GM19395 (cell line): ENCODE measurements around the gene TARS1.

ENCODE experiments used
- ATAC-seq: cut with Tn5 transposase; IDR thresholded peaks from one replicate; pipeline ENCODE4 v1.9.1; 2021; ENCODE audit warnings: mild to moderate bottlenecking, moderate library complexity; ENCODE audit not compliant: unreplicated experiment

TARS1 gene

DNA sequence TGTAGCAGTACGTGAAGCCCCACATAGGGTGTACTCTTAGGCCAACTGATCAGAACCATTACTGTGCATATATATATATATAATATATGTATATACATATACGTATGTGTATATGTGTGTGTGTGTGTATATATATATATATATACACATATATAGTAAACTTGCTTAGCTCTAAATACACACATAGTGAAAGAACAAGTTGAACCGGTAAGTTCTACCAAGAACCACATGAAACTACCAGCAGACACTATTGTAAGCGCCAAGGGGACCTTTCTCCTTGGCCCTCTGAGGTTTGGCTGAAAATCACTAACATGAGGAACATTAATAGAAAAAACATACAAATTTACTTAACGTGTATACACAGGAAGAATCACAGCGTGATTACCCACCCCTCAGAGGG lies 1.8 kb upstream of the TARS1 start:
- ATAC-seq = no peak

DNA sequence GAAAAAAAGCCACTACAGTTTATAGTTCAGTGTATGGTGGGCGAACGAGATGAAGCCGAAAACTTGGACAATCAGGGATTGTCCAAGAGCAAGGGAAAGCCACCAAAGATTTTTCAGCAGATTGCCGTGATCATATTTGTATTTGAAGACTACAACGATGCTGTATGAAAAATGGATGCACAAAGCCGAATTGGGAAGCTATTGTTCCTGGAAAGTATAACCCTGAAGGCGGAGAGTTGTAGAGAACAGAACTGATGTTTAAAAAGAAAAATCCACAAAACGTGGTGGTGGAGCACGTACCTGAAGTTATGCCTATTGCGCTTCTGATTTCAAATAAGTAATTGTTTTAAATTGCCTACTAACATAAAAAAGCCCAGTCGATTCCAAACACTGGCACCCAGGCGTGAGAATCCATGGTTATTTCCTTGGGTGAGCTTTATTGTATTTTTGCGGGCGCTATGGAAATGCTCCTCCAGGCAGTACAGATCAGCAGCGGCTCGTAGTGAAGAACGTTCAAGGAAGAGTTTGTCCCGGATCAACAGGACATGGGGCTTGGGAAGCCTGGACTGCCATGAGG lies 772 bp upstream of the TARS1 start:
- no peak for ATAC-seq

DNA sequence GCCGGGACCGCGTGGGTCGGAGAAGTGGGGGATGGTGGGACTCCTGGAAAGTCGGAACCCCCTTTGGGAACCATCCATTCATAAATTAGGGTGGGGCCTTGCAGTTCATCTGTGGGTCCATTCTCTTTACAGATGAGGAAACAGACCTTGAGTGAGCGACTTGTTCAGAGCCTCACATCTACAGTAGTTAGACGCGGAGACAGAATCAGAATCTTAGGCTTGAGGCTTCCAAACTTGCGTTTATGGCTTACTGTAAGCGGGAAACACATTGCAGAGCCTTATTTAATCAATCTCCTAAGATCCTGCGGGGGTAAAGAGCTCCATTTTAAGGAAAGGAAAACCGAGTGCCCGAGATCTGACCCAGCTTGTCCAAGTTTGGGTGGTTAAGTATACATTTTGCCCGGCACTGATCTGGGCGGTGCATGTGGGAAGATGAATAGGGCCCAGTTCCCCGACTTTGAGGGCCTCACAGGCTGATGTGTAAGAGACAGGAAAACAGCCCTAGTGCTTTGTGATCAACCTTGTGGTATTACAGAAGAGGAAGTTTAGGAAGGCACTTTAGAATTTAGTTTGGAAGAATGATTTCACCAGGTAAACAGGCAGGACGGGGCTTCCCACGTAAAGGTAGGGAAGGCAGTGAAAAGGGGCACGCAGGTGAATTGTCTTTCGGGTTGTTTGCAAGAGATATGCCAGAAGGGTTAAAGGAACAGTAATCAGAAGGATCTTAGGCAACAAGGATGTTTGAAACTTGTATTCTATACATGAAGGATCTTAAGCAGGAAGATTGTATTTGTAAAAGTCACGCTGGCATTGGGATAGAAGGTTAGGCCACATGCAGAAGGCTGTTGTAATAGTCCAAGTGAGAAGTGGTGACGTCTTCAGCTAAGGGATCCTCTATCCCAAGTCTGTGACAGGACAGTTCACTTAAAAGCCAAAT lies 744 bp downstream of the TARS1 start:
- ATAC-seq = peak; percentile 43

DNA sequence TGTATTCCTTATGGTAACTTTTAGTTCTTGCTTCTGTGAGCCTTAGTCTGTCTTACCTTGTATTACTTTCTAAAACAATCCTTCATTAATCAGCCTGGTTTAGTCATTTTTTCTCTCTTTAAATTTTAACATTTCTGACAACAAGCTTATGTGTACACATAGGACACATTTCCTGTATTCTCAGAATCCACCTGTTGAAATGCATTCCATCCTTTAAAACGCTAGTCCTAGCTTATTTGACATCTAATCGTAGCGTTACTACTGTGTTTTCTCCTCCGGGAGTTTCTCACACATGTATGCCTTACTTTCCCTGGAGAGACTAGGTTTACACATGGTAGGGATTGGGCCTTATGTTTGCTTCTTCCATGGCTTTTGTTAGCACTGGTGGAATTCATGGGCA lies 3.8 kb downstream of the TARS1 start:
- no peak for ATAC-seq

DNA sequence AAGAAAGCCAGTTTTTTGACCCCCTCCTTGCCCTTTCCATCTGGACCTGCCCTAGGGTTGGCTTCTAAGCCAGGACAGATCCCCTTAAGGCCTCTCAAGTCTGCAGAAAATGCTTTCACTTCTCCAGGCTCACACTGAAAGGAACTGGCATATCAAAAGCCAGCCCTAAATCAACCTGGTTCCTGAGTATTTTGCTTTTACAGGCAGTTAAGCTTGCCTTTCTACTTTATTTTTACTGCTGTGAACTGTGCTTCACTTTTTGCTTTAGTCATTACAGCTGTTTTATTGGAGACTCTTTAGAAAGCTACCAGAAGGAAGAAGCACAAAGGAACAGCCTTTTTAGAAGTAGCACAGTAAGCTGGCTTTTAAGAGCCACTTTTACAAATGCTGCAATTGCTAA lies 5.0 kb downstream of the TARS1 start:
- no peak for ATAC-seq

DNA sequence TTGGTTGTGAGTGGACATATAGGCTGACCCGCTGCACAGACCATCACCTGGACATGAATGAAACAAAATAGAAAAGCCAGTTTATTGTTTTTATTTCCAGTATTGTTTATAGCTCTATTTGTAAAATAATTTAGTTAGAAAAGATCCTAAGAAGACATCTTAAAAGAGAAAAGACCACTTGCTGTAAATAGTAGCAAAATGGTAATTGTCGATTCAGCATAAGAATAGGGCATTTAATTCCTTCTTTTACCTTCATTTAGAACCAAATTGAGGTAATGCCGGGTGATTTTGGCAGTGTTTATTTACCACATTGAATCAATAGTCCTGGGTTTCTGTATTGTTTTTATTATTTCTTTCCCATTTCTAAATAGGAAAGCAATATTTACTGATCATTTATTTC lies 7.4 kb downstream of the TARS1 start:
- ATAC-seq = no peak

DNA sequence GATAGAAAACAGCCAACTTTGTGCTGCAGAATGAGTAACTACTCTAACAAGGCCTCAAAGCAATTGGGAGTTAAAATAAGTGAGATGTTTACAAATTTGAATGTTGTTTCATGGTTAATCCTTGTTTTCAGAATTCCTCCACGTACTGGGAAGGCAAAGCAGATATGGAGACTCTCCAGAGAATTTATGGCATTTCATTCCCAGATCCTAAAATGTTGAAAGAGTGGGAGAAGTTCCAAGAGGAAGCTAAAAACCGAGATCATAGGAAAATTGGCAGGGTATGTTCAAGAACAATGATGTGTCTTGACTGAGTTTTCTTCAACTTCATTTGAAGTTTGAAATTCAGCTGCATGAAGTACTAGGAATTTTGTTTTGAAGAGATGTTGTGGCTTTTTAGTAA lies 16.4 kb downstream of the TARS1 start:
- no peak for ATAC-seq

DNA sequence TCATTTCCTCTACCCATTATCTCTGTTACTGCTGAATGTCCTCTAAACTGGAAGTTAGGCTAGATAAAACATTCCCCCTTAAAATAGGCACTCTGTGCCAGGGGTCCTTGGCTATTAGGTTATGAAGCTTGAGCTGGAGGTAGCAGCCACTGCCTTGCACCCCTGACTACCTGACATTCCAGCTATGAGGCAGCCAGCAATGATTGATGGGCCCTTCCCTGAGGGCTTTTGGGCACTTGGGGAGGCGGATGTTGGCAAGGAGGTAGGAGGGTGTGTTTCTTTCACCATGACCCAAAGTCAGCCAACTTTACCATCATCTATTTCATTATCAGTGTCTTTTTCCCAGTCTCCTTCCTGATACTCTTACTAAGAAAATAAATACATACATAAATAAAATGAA lies 17.1 kb downstream of the TARS1 start:
- no peak for ATAC-seq

DNA sequence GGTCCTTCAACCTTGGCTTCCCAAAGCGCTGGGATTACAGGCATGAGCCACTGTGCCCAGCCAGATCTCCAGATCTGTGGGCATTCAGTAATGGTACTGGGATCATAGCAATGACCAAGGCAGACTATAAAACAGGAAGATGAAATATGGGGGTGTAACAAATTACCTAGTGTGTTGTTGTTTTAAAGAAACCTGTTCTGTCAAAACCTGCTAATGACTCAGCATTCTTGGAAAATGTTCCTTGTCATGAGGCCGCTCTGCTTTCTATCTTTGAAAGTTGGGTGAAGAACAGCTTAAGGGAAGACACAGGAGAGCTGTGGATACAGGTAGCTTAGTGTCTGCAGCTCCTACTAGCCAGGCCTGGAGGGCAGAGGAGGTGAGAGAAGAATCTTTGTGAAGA lies 19.4 kb downstream of the TARS1 start:
- ATAC-seq = no peak

DNA sequence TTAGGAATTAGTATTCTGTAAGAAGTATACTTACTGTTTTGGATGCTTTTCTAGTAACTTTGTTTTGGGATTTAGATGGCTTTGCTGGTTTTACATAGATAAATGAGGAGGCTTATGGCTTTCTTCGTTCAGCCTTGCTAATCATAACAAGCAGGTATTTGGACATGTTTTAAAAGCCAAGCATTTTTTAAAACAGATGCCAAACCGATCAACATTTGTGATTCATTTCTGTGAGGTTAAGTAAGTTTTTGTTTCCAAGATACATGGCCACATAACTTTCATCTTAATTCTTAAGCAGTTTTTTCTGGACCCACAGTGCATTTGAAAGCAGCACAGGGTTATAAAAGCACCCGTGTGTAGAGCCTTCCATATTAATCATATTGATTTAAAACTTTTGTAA lies 21.7 kb downstream of the TARS1 start:
- ATAC-seq = no peak

DNA sequence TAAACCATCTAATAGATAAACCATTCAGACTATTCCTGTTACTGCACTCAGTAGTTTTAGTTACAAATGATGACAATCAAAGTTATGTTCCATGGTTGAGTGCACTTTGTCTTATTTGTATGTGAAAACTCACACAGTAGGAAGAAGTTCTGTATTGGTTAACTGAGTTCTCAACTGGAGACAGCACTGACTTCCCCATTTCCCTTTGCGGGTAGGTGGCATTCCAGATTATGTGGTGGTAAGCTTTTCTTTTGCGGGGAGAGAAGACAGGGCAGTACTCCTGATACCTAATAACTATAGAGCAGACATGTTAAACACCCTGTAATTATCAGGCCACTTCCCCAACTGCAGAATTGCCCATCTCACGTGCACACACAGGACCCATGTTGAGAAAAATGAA lies 24.4 kb downstream of the TARS1 start:
- ATAC-seq = no peak

DNA sequence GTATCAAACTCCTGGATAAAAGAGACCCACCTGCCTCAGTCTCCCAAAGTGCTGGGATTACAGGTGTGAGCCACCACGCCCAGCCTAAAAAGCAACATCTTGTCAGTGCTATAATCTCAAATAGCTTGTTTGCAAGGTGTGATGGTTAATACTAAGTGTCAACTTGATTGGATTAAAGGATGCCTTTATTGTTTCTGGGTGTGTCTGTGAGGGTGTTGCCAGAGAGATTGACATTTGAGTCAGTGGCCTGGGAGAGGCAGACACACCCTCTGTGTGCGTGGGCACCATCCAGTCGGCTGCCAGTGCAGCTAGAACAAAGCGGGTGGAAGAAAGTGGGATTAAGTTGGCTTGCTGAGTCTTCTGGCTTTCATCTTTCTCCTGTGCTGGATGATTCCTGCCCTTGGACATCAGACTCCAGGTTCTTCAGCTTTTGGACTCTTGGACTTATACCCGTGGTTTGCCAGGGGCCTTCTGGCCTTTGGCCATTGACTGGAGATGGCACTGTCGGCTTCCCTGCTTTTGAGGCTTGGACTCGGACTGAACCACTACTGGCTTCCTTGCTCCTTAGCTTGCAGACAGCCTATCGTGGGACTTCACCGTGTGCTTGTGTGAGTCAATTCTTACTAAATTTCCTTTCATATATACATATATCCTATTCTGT lies 28.1 kb downstream of the TARS1 start:
- ATAC-seq = no peak

DNA sequence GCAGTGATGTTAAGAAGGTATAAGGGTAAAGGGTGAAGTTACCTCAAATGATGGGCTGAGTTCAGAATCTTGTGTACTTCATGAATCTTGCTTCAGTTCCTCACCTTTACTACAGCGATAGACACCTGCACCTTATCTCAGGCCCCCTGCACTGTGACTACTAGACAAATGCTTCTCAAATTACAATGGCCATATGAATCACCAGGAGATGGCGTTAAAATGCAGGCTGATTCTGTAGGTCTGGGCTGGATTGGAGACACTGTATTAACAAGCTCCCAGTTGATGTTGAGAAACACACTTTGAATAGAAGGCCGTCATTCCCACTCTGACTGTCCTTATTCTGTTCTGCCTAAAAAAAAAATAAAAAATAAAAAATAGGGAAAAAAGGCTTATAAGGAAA lies 29.8 kb downstream of the TARS1 start:
- no peak for ATAC-seq

DNA sequence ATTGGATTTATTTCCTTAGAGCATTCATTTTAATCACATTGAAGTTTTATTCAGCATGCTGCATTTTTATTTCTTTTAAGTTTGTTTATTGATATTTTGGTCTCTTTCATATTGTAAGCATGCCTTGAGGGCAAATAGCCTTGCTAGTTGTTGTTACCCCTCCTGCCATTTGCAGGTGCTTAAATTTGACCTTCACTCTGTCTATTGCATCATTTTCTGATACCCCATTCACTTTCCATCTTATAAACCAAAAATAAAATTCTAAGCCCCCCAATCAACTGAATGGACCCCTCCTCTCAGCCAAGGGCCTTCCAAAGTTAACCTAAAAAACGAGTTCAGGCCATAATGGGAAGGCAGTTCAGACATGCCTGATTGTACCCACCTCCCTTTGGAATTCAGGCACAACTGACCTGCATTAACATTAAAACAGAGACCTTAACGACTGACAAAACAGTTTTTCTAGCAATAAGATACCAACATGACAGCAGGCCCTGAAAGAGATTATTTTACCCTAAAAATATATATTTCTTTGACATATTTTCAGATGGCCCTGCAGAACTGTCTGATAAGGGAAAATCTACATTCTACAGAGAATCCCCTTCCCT lies 32.1 kb downstream of the TARS1 start:
- no peak for ATAC-seq

DNA sequence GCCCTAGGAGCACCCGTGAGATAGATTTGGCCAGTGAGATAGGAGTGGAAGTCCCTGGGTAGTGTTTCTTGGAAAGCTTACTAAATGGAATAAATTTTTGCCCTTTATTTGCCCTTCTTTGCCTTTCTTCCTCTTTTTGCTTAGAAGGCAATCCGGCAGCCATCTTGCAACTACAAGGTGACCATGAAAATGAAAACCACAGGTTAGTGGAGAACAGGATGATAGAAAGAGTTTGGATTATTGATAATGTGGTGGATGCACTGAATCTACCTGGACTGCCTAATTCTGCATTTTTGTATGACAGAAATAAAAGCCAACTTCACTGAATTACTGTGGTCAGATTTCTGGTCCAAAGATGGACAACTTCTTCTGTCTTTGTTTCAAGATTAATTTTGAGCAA lies 33.2 kb downstream of the TARS1 start:
- no peak for ATAC-seq

DNA sequence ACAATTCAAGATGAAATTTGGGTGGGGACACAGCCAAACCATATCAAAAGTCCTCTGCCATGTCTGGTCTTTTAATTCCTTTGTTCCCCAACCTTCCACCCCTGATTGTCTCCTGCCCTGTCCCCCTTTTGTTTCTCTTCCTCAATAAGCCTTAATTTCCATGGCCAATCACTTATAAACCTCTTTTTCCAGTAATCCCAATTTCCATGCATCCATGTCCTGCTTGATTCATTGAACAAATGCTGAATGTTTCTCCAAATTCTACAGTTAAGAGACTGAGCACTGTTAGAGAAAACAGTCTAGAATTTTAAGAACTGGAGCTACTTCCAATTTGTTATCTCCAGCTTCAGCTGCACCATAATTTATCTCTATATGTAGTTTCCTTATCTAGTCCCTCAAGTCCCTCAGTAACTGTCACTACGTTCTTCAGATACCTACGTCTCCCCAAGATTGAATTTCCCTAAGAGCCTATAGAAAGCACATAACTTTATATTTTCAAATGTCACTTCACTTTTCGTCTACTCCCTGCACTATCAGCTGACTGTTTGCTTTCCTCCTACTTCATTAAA lies 34.2 kb downstream of the TARS1 start:
- ATAC-seq = no peak

DNA sequence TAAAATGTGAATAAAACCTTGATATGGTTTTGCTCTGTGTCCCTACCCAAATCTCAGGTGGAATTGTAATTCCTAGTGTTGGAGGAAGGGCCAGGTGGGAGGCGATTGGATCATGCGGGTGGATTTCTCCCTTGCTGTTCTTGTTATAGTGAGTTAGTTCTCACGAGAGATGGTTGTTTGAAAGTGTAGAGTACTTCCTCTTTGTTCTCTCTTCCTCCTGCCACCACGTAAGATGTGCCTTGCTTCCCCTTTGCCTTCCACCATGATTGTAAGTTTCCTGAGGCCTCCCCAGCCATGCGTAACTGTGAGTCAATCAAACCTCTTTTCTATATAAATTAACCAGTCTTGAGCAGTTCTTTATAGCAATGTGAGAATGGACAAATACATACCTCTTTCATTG lies 34.9 kb downstream of the TARS1 start:
- no peak for ATAC-seq

DNA sequence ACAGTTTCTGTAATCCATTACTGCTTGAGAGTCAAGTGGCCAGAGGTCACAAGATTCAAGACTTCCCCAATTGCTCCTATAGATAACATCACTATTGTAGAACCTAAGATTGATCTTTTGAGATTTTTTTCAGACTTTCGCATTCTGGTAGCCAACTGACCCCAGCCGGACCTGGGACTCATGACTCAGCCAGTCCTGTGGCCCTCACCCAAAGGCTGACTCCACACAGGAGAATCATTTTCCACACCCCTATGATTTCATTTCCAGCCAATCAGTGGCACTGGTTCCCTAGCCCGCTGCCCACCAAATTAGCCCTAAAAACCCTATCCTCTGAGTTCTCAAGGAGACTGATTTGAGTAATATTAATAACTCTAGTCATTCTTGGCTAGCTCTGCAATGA lies 36.2 kb downstream of the TARS1 start:
- ATAC-seq = no peak

DNA sequence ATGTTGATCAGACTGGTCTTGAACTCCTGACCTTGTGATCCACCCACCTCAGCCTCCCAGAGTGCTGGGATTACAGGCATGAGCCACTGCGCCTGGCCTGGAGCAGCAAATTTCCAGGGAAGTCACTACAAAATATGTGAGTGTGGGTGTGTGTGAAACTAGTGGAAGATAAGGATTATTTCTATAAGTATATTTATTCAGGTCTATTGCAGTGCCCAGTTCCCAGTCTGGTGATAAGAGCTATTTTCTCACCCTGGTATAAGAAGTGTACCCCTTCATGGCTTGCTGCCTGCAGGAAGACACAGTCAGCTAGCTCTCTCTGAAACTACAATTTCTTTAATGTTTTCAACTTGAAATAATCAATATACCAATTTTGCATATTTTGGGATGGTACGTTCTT lies 37.1 kb downstream of the TARS1 start:
- no peak for ATAC-seq

DNA sequence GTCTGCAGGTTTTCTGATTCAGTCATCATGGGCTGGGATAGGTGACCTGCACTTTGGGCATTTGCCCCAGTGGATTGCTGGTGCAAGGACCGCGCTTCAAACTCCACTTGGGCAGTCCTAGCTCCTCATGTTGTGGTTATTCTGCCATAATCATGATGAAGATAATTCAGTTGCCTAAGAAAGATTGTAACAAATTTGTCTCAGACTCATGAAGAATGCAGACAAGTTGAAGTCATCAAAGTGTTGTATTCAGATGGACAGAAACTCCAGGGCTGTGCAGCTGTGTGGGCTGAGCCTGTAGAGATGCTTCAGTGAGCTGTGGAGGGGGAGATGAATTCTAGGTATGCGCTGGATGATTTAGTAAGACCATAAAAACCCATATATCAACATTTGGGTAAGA lies 38.5 kb downstream of the TARS1 start:
- ATAC-seq = no peak

DNA sequence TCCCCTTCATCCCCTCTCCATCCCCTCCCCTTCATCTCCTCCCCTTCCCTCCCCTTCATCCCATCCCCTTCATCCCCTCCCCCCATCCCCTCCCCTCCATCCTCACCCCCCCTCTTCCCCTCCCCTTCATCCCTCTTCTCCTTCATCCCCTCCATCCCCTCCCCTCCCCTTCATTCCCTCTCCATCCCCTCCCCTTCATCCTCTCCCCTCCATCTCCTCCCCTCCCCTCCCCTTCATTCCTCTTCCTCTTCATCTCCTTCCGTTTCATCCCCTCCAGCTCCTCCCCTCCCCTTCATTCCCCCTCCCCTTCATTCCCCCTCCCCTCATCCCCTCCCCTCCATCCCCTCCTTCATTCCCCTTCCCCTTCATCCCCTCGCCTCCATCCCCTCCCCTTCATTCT lies 40.1 kb downstream of the TARS1 start:
- no peak for ATAC-seq
